Measurements from ENCODE around the gene BCL2L1. TPM values are rescaled to one million over a fixed set of nuclear protein-coding genes. Genes with fewer than 3 reads are reported as not detected.

Gene BCL2L1
- total RNA-seq, 1 donor from 2014 or later, result 57.2 TPM

DNA sequence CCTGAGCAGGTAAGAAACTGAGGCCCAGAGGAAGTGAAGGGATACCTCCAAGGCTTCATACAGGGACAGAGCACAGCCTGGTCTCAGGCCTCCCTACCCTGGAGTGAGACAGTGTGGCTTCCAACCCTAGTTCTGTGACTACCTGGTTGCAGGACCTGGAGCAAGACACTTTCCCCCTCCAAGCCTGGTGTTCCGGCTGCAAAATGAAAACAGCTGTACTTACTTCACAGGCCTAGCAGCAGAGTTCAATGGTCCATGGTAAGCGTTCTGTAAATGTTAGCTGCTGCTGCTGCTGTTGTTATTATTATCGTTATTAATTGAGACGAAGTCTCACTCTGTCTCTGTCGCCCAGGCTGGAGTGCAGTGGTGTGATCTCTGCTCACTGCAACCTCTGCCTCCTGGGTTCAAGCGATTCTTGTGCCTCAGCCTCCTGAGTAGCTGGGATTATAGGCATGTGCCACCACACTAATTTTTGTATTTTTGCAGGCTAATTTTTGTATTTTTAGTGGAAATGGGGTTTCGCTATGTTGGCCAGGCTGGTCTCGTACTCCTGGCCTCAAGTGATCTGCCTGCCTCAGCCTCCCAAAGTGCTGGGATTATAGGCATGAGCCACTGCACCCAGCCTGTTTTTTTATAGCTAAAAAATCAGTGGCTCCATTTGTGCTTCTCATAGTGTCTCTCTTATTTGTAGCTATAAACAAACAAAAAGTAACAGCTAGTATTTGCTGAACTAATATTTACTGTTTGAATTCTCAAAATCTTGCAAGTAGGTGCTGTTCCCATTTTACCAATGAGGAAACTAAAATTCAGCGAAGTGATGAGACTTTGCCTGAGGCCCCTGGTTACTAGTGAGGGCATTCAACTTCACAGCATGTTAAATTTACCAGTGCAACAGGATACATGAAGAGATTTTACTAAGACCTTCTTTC lies 43.0 kb downstream of the BCL2L1 start:
- H3K36me3 ChIP-seq, result no peaks in the 10 kb centered on the region
- H3K4me3 ChIP-seq, result no peak overlapping the region
- intact Hi-C loops (cut with DNase I), result no loop called here
- H3K4me1 ChIP-seq, result peaks cover 72% of the 10 kb centered on the region
- H3K27ac ChIP-seq, result no peak overlapping the region
- H3K27me3 ChIP-seq, result no peaks in the 10 kb centered on the region
- H3K9me3 ChIP-seq, result no peaks in the 10 kb centered on the region
- TF ChIP-seq POLR2AphosphoS5 (IDR thresholded peaks at IDR 0.05; ENCODE audit: insufficient read depth in 1 of 2, low read depth in 1 of 2) (no peak), POLR2A (IDR thresholded peaks at IDR 0.05) (no peak)
- TF ChIP-seq, protein P1, sequence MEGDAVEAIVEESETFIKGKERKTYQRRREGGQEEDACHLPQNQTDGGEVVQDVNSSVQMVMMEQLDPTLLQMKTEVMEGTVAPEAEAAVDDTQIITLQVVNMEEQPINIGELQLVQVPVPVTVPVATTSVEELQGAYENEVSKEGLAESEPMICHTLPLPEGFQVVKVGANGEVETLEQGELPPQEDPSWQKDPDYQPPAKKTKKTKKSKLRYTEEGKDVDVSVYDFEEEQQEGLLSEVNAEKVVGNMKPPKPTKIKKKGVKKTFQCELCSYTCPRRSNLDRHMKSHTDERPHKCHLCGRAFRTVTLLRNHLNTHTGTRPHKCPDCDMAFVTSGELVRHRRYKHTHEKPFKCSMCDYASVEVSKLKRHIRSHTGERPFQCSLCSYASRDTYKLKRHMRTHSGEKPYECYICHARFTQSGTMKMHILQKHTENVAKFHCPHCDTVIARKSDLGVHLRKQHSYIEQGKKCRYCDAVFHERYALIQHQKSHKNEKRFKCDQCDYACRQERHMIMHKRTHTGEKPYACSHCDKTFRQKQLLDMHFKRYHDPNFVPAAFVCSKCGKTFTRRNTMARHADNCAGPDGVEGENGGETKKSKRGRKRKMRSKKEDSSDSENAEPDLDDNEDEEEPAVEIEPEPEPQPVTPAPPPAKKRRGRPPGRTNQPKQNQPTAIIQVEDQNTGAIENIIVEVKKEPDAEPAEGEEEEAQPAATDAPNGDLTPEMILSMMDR (IDR thresholded peaks at IDR 0.05), result no peak
- no peak for DNase-seq (ENCODE audit: extremely low spot score in 2 of 2)

DNA sequence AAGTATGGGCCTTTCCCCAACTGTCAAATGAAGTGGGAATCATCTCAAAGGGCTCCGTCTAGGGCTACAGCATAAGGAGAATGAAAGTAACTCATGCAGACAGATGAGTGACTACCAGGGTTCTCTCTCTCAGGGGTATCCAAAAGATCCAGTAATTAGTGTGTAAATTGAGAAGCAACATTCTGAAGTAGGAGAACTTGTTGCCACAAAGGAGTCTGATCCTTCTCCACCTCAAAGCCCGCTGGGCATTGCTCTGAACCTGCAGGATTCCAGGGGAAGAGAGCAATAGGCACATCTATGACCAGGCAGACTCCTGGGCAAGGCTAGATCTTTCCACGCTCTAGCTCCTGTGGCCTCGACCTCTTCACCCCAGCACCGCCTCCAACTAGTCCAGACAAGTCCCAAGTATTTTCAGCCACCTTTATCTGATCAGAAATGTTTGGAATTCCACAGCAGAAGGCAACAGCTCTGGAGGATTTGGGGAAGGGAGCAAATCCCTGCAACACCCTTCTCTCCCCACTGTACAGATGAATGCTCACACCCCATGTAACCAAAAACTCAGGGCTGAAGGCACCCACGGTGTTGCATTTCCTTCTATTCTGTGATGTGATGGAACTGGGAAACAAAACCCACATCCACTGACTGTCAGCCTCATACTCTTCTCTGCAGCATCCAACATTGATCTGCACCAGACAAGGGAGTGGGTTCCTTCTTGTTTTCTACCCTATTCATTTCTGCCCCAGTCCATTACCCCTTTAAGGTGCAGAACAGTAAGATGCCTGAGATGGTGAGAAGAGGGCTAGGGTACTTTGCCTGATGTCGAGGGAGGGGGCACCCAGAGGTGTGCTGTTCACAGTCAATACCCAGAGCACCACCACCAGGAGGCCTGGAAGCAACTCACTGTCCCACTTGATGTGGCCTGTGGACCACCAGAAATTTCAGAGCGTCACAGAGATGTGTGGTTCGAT lies 44.0 kb downstream of the BCL2L1 start:
- Histone ChIP-seq H3K9me3 (no peaks in the 10 kb centered on the region), H3K27me3 (no peaks in the 10 kb centered on the region), H3K36me3 (no peaks in the 10 kb centered on the region), H3K27ac (no peak overlapping the region), H3K4me1 (peaks cover 81% of the 10 kb centered on the region), H3K4me3 (no peak overlapping the region)
- TF ChIP-seq POLR2A (IDR thresholded peaks at IDR 0.05), result no peak
- TF ChIP-seq POLR2AphosphoS5 (IDR thresholded peaks at IDR 0.05; ENCODE audit: insufficient read depth in 1 of 2, low read depth in 1 of 2), result no peak
- TF ChIP-seq, protein P1 (IDR thresholded peaks at IDR 0.05), result no peak
- intact Hi-C loops (cut with DNase I), result no loop called here
- no peak for DNase-seq (ENCODE audit: extremely low spot score in 2 of 2)

DNA sequence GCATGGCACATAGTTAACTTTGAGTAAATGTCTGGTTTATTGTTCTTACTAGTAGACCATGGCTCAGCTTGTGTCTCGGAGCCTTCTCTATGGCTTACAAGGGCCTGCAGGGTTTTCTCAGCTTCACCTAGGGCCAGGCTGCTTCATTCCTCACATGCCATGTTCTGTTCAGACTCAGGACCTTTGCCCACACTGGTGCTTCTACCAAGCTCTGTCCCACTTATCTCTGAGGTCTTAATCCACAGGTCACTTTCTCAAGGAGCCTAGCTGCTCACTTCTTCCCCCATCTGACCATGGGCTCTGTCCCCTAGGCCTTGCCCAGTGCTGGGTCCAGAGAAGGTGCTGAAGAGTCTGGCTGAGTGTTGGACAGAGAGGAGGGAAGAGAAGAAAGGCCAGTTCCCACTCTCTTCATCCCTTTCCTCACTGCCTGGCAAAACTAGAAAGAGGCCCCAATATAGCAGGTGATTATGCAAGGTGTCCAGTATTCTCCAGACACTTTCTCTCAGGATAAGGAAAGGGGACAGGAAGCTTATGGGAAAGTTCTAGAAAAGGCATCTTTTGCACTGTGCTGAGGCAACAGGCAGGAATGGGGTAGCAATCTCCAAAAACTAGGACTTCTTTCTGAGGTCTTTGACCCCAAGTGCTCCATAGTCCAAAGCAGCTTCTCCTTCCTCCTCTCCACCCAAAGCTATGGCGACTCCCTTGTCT lies 45.0 kb downstream of the BCL2L1 start:
- peaks cover 91% of the 10 kb centered on the region for H3K4me1 ChIP-seq
- no peaks in the 10 kb centered on the region for H3K36me3 ChIP-seq
- no peak for TF ChIP-seq POLR2A (IDR thresholded peaks at IDR 0.05)
- TF ChIP-seq POLR2AphosphoS5 (IDR thresholded peaks at IDR 0.05; ENCODE audit: insufficient read depth in 1 of 2, low read depth in 1 of 2), result no peak
- TF ChIP-seq, protein P1 (IDR thresholded peaks at IDR 0.05), result no peak
- no peaks in the 10 kb centered on the region for H3K27me3 ChIP-seq
- H3K4me3 ChIP-seq, result no peak overlapping the region
- no peaks in the 10 kb centered on the region for H3K9me3 ChIP-seq
- intact Hi-C loops (cut with DNase I), result no loop called here
- no peak overlapping the region for H3K27ac ChIP-seq
- DNase-seq (ENCODE audit: extremely low spot score in 2 of 2), result no peak

DNA sequence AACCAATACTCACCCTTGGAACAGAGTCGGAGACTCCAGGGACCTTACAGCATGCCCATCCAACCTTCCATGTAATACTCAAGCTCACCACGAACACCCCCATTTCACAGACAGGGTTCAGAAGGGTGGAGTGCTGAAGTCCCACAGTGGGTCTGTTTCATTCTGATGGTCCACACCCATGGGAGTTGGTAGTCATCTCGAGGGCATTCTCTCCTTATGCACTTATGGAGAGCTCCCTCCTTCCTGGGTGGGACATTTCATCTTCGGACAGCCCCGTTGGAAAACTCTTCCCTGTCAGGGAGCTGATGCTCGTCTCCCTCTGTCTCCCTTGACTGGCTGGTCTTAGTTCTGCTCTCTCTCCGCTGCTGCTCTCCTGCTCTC lies 46.1 kb downstream of the BCL2L1 start:
- H3K27ac ChIP-seq, result peak overlapping the region; percentile 83
- H3K27me3 ChIP-seq, result no peaks in the 10 kb centered on the region
- intact Hi-C loops (cut with DNase I), result no loop called here
- H3K36me3 ChIP-seq, result no peaks in the 10 kb centered on the region
- H3K9me3 ChIP-seq, result no peaks in the 10 kb centered on the region
- H3K4me1 ChIP-seq, result peaks cover 97% of the 10 kb centered on the region
- H3K4me3 ChIP-seq, result no peak overlapping the region
- no peak for DNase-seq (ENCODE audit: extremely low spot score in 2 of 2)
- TF ChIP-seq POLR2A (IDR thresholded peaks at IDR 0.05), result no peak
- no peak for TF ChIP-seq POLR2AphosphoS5 (IDR thresholded peaks at IDR 0.05; ENCODE audit: insufficient read depth in 1 of 2, low read depth in 1 of 2)
- TF ChIP-seq, protein P1 (IDR thresholded peaks at IDR 0.05), result no peak

All from vagina (tissue), 2 donors.